Stimulated activated CD4-positive, alpha-beta T cell treated with anti-CD3 and anti-CD28 coated beads, Interleukin-4, amount 100 ng/mL, for 24 hours (primary cell): ENCODE data around the gene ATM.

Source experiments
- DNase-seq: peaks from one replicate; pipeline ENCODE4 v3.0.0-alpha.2; 2020

ATM gene

GRCh38 chr11:108222574-108223347 is at the start of gene ATM, which contains the start of gene NPAT:
ATM (plus strand) TSS chr11:108223067; CDS start chr11:108227625, 4,558 bp downstream.
NPAT (minus strand) TSS chr11:108222638; CDS start chr11:108222536, 102 bp downstream.
- peak; percentile 99 for DNase-seq

GRCh38 chr11:108177570-108177969 is 45.3 kb upstream of the ATM start:
- DNase-seq = no peak

- no peak for DNase-seq
These were observed 29.1 kb upstream of the ATM start for GRCh38 chr11:108193725-108194124.

GRCh38 chr11:108196901-108197300 is 26.0 kb upstream of the ATM start:
- DNase-seq = no peak

GRCh38 chr11:108197351-108197750 is 25.5 kb upstream of the ATM start:
- no peak for DNase-seq

GRCh38 chr11:108198833-108199232 is 24.0 kb upstream of the ATM start:
- no peak for DNase-seq

- peak; percentile 87 for DNase-seq
These were observed 23.2 kb upstream of the ATM start for GRCh38 chr11:108199446-108200321.

- DNase-seq = no peak
These were observed 19.8 kb upstream of the ATM start for GRCh38 chr11:108203075-108203474.

- no peak for DNase-seq
These were observed 18.5 kb upstream of the ATM start for GRCh38 chr11:108204376-108204775.

GRCh38 chr11:108204929-108205499 is 17.9 kb upstream of the ATM start:
- no peak for DNase-seq

GRCh38 chr11:108206171-108206570 is 16.7 kb upstream of the ATM start:
- DNase-seq = no peak

GRCh38 chr11:108206969-108207682 is 15.7 kb upstream of the ATM start:
- no peak for DNase-seq

- DNase-seq = no peak
These were observed 15.2 kb upstream of the ATM start for GRCh38 chr11:108207683-108208060.

GRCh38 chr11:108210441-108210840 is 12.4 kb upstream of the ATM start:
- no peak for DNase-seq

- DNase-seq = no peak
These were observed 9.1 kb upstream of the ATM start for GRCh38 chr11:108213784-108214183.

- no peak for DNase-seq
These were observed 5.9 kb upstream of the ATM start for GRCh38 chr11:108216988-108217387.

GRCh38 chr11:108218455-108218854 is 4.4 kb upstream of the ATM start:
- no peak for DNase-seq

GRCh38 chr11:108218912-108219783 is 3.7 kb upstream of the ATM start:
- no peak for DNase-seq

GRCh38 chr11:108220721-108221336 is 2.0 kb upstream of the ATM start:
- no peak for DNase-seq

GRCh38 chr11:108221371-108221770 is 1.5 kb upstream of the ATM start:
- no peak for DNase-seq

GRCh38 chr11:108221911-108222573 is 825 bp upstream of the ATM start:
- DNase-seq = peak; percentile 50
